HG03432 (cell line): ENCODE measurements around the gene CLECL1.
"Not testable (repeated sequence)": the region's sequence is repeated elsewhere in the genome, so short reads cannot be mapped to it uniquely, and the experiment has no call there.

Experiments
- ATAC-seq: cut with Tn5 transposase; IDR thresholded peaks from one replicate; pipeline ENCODE4 v1.9.1; 2021; ENCODE audit warnings: mild to moderate bottlenecking, moderate library complexity; ENCODE audit not compliant: unreplicated experiment

CLECL1 gene

DNA sequence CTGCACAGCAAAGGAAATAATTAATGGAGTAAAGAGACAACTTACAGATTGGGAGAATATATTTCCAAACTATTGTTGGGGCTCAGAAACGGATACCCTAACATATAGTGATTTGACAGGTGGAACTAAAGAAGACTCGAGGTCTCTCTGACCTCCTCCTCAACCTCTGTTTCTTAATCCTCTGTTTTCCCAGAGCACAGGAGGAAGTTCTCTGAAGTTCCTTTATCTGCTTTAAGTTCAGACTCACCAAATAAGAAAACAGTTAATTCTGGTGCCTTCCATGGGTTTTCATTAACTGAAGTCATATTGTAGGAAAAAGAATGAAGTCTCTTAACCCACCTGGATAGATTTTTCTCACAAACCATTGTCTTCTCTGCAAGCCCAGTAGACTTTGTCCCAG, 34.2 kb downstream of the CLECL1 start:
- ATAC-seq: no peak

DNA sequence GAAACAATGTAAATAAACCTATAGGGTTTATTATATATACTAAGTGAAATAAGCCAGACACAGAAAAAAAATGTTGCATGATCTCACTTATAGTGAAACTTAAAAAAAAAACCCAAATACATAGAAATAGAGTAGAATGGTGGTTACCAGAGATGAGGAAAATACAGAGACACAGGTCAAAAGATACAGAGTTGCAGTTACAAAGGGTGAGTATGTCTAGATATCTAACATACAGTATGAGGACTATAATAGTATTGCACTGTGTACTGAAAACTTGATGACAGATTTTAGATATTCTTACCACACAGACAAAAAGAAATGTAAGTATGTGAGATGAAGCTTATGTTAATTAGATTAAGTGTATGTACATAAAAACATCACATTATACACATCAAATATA, 35.3 kb downstream of the CLECL1 start:
- no peak for ATAC-seq

DNA sequence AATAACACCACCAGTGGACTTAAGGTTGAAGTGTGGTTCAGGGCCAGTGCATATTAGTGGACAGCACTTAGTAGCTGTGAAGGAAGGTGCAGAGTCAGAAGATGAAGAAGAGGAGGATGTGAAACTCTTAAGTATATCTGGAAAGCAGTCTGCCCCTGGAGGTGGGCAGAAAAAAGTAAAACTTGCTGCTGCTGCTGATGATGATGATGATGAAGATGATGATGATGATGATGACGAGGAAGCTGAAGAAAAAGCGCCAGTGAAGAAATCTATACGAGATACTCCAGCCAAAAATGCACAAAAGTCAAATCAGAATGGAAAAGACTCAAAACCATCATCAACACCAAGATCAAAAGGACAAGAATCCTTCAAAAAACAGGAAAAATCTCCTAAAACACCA, 37.2 kb downstream of the CLECL1 start:
- ATAC-seq: not testable (repeated sequence)

DNA sequence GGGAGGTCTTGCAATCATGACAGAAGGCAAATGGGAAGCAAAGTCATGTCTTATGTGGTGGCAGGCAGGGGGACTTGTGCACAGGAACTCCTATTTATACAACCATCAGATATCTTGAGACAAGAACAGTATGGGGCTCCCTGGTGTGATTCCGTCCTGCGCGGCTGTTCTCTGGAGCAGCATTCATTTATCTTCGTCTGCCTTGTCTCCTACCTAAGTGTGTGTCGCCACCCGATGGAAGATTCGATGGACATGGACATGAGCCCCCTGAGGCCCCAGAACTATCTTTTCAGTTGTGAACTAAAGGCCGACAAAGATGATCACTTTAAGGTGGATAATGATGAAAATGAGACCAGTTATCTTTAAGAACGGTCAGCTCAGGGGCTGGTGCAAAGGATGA, 37.7 kb downstream of the CLECL1 start:
- ATAC-seq: not testable (repeated sequence)

DNA sequence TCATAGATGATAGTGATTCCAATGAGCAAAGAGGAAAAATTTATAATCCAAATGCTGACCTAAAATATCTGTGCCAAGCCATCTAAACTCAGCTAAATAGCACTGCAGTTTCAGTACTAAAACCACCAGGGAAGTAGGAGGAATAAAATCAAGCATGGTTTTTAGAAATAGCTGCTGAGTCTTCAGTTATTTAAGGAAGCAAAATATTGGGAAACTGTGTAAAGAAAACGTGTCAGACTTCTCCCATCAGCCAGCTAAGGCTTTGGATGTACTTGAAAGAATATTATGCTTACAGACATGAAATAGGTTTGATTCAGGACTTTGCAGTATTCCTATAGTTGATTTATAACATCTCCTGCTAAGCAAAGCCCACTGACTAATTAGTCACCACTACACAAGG, 38.7 kb downstream of the CLECL1 start:
- ATAC-seq: no peak

DNA sequence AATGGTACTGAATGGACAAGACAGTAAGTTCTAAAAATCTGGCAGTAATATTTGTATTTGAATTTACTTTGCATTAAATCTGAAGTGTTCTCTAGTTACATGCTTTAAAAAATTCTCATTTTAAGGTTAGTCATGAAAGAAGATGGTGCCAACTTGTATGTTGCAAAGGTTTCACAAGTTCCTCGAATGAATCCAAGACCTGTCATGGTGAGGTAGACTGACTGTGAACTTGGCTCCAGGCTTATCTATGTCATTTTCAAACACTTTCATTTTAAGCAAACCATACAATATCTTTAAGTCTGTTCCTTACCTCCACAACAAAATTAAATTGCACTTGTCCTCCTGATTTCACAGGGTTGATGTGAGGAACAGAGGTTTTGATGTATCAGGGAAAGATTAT, 40.0 kb downstream of the CLECL1 start:
- no peak for ATAC-seq

DNA sequence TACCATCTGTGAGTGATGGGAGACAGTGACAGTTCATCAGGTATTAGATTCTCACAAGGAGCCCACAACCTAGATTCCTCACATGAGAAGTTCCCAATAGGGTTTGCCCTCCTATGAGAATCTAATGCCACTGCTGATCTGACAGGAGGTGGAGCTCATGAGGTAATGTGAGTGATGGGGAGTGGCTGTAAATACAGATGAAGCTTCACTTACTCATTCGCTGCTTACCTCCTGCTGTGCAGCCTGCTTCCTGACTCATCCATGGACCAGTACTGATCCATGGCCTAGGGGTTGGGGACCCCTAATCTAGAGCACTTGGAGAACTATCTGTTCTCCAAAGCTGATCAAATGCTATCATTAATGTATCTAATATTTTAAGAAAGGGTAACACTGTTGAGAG, 45.7 kb downstream of the CLECL1 start:
- ATAC-seq: no peak

DNA sequence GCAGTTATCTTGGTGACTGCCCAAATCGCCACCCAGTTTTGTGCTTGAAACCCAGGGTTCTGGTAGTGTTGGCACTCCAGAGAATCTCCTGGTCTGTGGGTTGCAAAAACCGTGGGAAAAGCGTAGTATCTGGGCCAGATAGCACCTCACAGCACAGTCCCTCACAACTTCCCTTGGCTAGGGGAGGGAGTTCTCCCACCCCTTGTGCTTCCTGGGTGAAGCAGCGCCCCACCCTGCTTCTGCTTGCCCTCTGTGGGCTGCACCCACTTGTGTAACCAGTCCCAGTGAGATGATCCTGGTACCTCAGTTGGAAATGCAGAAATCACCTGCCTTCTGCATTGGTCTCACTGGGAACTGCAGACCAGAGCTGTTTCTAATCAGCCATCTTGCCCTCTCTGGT, 47.0 kb downstream of the CLECL1 start:
- no peak for ATAC-seq

DNA sequence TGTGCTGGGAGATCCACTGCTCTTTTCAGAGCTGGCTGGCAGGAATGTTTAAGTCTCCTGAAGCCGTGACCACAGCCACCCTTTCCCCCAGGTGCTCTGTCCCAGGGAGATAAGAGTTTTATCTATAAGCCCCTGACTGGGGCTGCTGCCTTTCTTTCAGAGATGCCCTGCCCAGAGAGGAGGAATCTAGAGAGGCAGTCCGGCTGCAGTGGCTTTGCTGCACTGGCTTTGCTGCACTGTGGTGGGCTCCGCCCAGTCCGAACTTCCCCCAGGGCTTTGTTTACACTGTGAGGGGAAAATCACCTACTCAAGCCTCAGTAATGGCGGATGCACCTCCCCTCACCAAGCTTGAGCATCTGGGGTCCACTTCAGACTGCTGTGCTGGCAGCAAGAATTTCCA, 47.5 kb downstream of the CLECL1 start:
- ATAC-seq: not testable (repeated sequence)

DNA sequence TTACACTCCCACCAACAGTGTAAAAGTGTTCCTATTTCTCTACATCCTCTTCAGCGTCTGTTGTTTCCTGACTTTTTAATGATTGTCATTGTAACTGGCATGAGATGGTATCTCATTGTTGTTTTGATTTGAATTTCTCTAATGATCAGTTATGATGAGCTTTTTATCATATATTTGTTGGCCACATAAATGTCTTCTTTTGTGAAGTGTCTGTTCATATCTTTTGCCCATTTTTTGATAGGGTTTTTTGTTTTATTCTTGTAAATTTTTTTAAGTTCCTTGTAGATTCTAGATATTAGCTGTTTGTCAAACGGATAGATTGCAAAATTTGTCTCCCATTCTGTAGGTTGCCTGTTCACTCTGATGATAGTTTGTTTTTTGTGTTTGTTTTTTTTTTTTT, 49.9 kb downstream of the CLECL1 start:
- not testable (repeated sequence) for ATAC-seq

DNA sequence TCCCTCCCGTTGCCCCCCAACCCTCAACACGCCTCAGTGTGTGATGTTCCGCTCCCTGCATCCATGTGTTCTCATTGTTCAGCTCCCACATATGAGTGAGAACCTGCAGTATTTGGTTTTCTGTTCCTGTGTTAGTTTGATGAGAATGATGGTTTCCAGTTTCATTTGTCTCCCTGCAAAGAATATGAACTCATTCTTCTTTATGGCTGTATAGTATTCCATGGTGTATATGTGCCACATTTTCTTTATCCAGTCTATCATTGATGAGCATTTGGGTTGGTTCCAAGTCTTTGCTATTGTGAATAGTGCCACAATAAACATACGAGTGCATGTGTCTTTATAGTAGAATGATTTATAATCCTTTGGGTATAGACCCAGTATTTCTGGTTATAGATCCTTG, 50.4 kb downstream of the CLECL1 start:
- not testable (repeated sequence) for ATAC-seq

DNA sequence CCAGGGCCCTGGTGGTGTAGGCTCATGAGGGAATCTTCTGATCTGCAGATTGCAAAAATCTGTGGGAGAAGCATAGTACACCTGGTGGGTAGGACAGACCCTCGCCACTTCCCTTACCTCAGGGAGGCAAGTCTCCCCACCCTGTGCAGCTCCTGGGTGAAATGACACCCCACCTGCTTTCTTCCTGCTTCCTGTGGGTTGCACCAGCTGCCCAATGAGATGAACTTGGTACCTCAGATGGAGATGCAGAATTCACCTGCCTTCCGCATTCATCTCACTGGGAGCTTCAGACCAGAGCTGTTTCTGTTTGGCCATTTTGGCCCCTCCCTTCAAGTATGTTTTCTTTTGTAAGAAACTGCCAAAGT, 58.7 kb downstream of the CLECL1 start:
- peak; percentile 23 for ATAC-seq

DNA sequence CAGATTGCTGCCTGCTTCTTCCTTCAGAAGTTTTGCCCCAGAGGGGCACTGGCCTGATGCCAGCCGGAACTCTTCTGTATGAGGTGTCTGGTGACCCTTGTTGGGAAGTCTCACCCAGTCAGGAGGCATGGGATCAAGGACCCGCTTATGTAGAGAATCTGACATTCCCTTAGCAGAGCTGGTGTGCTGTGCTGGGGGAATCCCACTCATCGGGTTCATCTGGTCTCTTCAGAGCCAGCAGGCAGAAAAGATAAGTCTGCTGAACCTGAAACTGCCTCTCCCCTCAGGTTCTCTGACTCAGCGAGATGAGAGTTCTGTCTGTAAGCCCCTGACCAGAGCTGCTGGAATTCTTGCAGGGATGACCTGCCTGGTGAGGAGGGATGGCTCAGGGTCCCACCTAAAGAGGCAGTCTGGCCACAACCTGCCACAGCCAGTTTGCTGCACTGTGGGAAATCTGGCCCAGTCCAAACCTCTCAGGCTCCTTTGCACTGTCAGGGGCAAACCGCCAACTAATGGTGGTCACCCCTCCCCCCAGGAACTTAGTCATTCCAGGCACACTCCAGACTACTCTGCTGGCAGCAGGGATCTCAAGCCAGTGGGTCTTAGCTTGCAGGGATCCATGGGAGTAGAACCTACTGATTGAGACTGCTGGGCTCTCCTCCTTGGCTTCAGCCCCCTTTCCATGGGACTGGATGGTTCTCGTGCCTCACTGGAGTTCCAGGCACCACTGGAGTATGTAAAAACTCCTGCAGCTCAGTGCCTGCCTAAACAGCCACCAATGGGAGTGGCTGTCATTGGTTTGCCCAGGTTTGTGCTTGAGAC, 59.3 kb downstream of the CLECL1 start:
- ATAC-seq: peak; percentile 46
